IMR-90 (cell line): Measurements from ENCODE around the gene ZNF665. TPM values are rescaled to one million over a fixed set of nuclear protein-coding genes. Genes with fewer than 3 reads are reported as not detected.

Experiments used
- ATAC-seq: fragments of 200-7000 bp; cut with Tn5 transposase; 2 replicates; pipeline ENCODE4 v1.9.1; 2020; ENCODE audit warnings: low read depth, mild to moderate bottlenecking, moderate library complexity
- BruUV-seq: library from RNA; stranded (reverse); fragments of 400-500 nt; replicated peaks from 2 replicates; lab custom pipeline; 2021; lab: Mats Ljungman, UMichigan
- CTCF ChIA-PET: fragments of 300-600 bp; formaldehyde crosslinking; extraction: SDS; loops from one replicate; lab custom pipeline; 2021; ENCODE audit warnings: antibody characterized with exemption; lab: Yijun Ruan, JAX
- POLR2A ChIA-PET: fragments of 300-600 bp; sonication (Branson Sonifier 250); formaldehyde crosslinking; loops from one replicate; lab custom pipeline; 2022; ENCODE audit warnings: antibody characterized with exemption; ENCODE audit not compliant: unreplicated experiment; lab: Charles Lee
- DNase-seq: peaks from one replicate; pipeline ENCODE4 v3.0.0; 2013
- H2AFZ ChIP-seq: replicated peaks from 2 replicates; pipeline ENCODE3; 2013; ENCODE audit warnings: low read length, mild to moderate bottlenecking; ENCODE audit not compliant: poor library complexity
- H2AK5ac ChIP-seq: 2 replicates; pipeline ENCODE4 v1.6.1; 2013; ENCODE audit warnings: low read depth, low read length, inconsistent platforms
- H2AK9ac ChIP-seq: replicated peaks from 2 replicates; pipeline ENCODE3; 2013; ENCODE audit warnings: mild to moderate bottlenecking, low read depth, low read length, moderate library complexity; ENCODE audit not compliant: poor library complexity
- H2BK120ac ChIP-seq: 2 replicates; pipeline ENCODE4 v1.6.1; 2013; ENCODE audit warnings: low read depth, low read length, inconsistent platforms
- H2BK15ac ChIP-seq: 3 replicates; pipeline ENCODE4 v1.6.1; 2013; ENCODE audit warnings: low read depth, low read length, inconsistent platforms
- H2BK20ac ChIP-seq: 2 replicates; pipeline ENCODE4 v1.6.1; 2013; ENCODE audit warnings: low read depth, mild to moderate bottlenecking, inconsistent platforms, low read length, moderate library complexity
- H2BK5ac ChIP-seq: 2 replicates; pipeline ENCODE4 v1.6.1; 2013; ENCODE audit warnings: mild to moderate bottlenecking, low read depth, low read length, inconsistent platforms; ENCODE audit not compliant: poor library complexity, severe bottlenecking
- H3K14ac ChIP-seq: replicated peaks from 2 replicates; pipeline ENCODE4 v1.6.1; 2013; ENCODE audit warnings: low read depth, low read length, inconsistent platforms
- H3K18ac ChIP-seq: 2 replicates; pipeline ENCODE4 v1.6.1; 2013; ENCODE audit warnings: low read depth, low read length, control low read depth
- H3K23ac ChIP-seq: 2 replicates; pipeline ENCODE4 v1.6.1; 2013; ENCODE audit warnings: low read depth, low read length, inconsistent platforms
- H3K27ac ChIP-seq: 2 replicates; pipeline ENCODE4 v1.5.1; 2013; ENCODE audit warnings: mild to moderate bottlenecking, control low read depth, low read length; ENCODE audit not compliant: insufficient read depth
- H3K27me3 ChIP-seq: 2 replicates; pipeline ENCODE4 v1.6.1; 2013; ENCODE audit warnings: low read length; ENCODE audit not compliant: control insufficient read depth, insufficient read depth
- H3K36me3 ChIP-seq: 2 replicates; pipeline ENCODE4 v1.6.1; 2013; ENCODE audit warnings: low read length, mixed read lengths; ENCODE audit not compliant: control insufficient read depth, insufficient read depth
- H3K4ac ChIP-seq: 2 replicates; pipeline ENCODE4 v1.6.1; 2013; ENCODE audit warnings: low read depth, low read length, inconsistent platforms
- H3K4me1 ChIP-seq: 2 replicates; pipeline ENCODE4 v1.6.1; 2013; ENCODE audit warnings: low read length, mixed read lengths; ENCODE audit not compliant: control insufficient read depth, insufficient read depth
- H3K4me2 ChIP-seq: 2 replicates; pipeline ENCODE4 v1.6.1; 2013; ENCODE audit warnings: low read depth, mild to moderate bottlenecking, control low read depth, low read length, moderate library complexity
- H3K4me3 ChIP-seq: 2 replicates; pipeline ENCODE4 v1.5.1; 2013; ENCODE audit warnings: low read depth, mild to moderate bottlenecking, control low read depth, low read length, moderate library complexity; ENCODE audit not compliant: insufficient read depth
- H3K56ac ChIP-seq: 2 replicates; pipeline ENCODE4 v1.6.1; 2013; ENCODE audit warnings: low read length, inconsistent platforms; ENCODE audit not compliant: insufficient read depth; ENCODE audit errors: extremely low read depth
- H3K79me1 ChIP-seq, 2 experiments: 2 replicates each; pipeline ENCODE4 v1.6.1; 2013; ENCODE audit warnings: low read length in 2 of 2, inconsistent platforms in 1 of 2, low read depth in 1 of 2
- H3K9ac ChIP-seq: 2 replicates; pipeline ENCODE4 v1.6.1; 2013; ENCODE audit warnings: low read depth, low read length, control low read depth
- H3K9me1 ChIP-seq: 2 replicates; pipeline ENCODE4 v1.6.1; 2013; ENCODE audit warnings: low read length, inconsistent platforms; ENCODE audit not compliant: insufficient read depth
- H3K9me3 ChIP-seq: 2 replicates; pipeline ENCODE4 v1.6.1; 2013; ENCODE audit warnings: low read length; ENCODE audit not compliant: control insufficient read depth, insufficient read depth
- H4K20me1 ChIP-seq: 2 replicates; pipeline ENCODE4 v1.6.1; 2013; ENCODE audit warnings: low read length, inconsistent platforms; ENCODE audit not compliant: insufficient read depth
- H4K5ac ChIP-seq: 2 replicates; pipeline ENCODE4 v1.6.1; 2013; ENCODE audit warnings: mild to moderate bottlenecking, low read depth, low read length, control low read depth
- H4K8ac ChIP-seq, 2 experiments: 2 replicates each; pipeline ENCODE4 v1.6.1; 2013; ENCODE audit warnings: low read depth in 2 of 2, low read length in 2 of 2, control low read depth in 1 of 2, inconsistent platforms in 1 of 2
- H4K91ac ChIP-seq: 2 replicates; pipeline ENCODE4 v1.6.1; 2013; ENCODE audit warnings: low read depth, low read length, inconsistent platforms; ENCODE audit not compliant: insufficient read depth
- BHLHE40 ChIP-seq: fragments of 150-350 bp; IDR thresholded peaks from 2 replicates; pipeline ENCODE4 v1.6.1; 2016; ENCODE audit warnings: mild to moderate bottlenecking, low read depth, low read length
- CEBPB ChIP-seq: IDR thresholded peaks from 2 replicates; pipeline ENCODE4 v1.6.1; 2012; ENCODE audit warnings: low read depth, low read length, improper control_type of control experiment
- CHD1 ChIP-seq: IDR thresholded peaks from 2 replicates; pipeline ENCODE4 v1.6.1; 2012; ENCODE audit warnings: low read depth, low read length, improper control_type of control experiment
- MAFK ChIP-seq: IDR thresholded peaks from 2 replicates; pipeline ENCODE4 v1.6.1; 2012; ENCODE audit warnings: low read depth, low read length, improper control_type of control experiment
- MAZ ChIP-seq: IDR thresholded peaks from 2 replicates; pipeline ENCODE4 v1.6.1; 2012; ENCODE audit warnings: low read depth, mild to moderate bottlenecking, low read length, improper control_type of control experiment, moderate library complexity, borderline replicate concordance
- MXI1 ChIP-seq: IDR thresholded peaks from 2 replicates; pipeline ENCODE4 v1.6.1; 2012; ENCODE audit warnings: low read depth, mild to moderate bottlenecking, low read length, moderate library complexity, borderline replicate concordance
- NFE2L2 ChIP-seq: fragments of 150-350 bp; IDR thresholded peaks from 2 replicates; pipeline ENCODE4 v1.6.1; 2016; ENCODE audit warnings: low read depth, mild to moderate bottlenecking, low read length
- POLR2A ChIP-seq: IDR thresholded peaks from 2 replicates; pipeline ENCODE4 v1.6.1; 2012; ENCODE audit warnings: mild to moderate bottlenecking, low read depth, low read length
- SMC3 ChIP-seq: fragments of 150-350 bp; IDR thresholded peaks from 2 replicates; pipeline ENCODE4 v1.6.1; 2016; ENCODE audit warnings: low read depth, mild to moderate bottlenecking, antibody characterized with exemption, low read length, moderate library complexity
- WGBS, 2 experiments: methylation state at CpG; one replicate each; pipeline versions ENCODE4 v1.1.5 to v1.1.7; 2013; ENCODE audit warnings: missing lambda C conversion rate in 2 of 2; ENCODE audit not compliant: insufficient read length in 1 of 2; ENCODE audit errors: extremely low coverage in 2 of 2; 5-methylcytosine and 5-hydroxymethylcytosine counted together
- dilution Hi-C: fragments of 300-500 bp; cut with HindIII; formaldehyde crosslinking; loops from one replicate; pipeline ENCODE4 v1.14.3; 2018; ENCODE audit warnings: low sequenced_read_pairs; ENCODE audit not compliant: unreplicated experiment
- in situ Hi-C: fragments of 300-500 bp; cut with MboI; formaldehyde crosslinking; loops from 3 replicates; pipeline ENCODE4 v1.14.3; 2019; ENCODE audit warnings: low sequenced_read_pairs, inconsistent platforms, mixed read lengths
- intact Hi-C: fragments of 100-400 bp; cut with micrococcal nuclease; formaldehyde crosslinking; loops from 2 replicates; pipeline ENCODE4 v1.10.0; 2022
- polyA plus RNA-seq, 3 experiments: library from polyadenylated mRNA; depleted of rRNA; stranded (reverse); fragments of >200 nt; gene quantifications; 2 replicates each; pipeline ENCODE4 v1.2.3, GENCODE V29; 2012; ENCODE audit warnings: low replicate concordance in 1 of 3
- total RNA-seq: library from RNA; depleted of rRNA; stranded (reverse); fragments of >200 nt; gene quantifications from 2 replicates; pipeline ENCODE4 v1.2.3, GENCODE V29; 2012

Gene ZNF665
- total and polyA plus RNA-seq, 2 of the 4 experiments (the other 2 are of a cell fraction): 2.0 to 3.0 TPM

DNA sequence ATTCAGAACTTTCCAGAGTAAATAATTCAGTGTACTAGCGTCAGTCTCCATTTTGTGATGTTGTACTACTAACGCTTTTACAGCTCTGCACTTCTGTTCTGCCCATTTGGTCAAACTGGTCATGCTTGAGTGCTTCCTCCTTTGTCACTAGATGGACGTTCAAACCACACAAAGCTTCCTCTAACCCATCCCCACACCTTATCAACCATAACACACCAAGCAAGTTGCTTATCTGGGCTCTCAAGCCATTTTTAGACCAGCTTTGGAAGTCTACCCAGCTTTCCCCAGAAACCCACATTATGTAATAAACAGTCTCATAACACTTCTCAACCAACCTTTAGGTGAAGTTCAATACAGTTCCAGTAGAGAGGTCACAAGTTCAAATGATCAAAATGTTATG is 32.0 kb downstream of the ZNF665 start:
- no peak overlapping the region for H3K27ac ChIP-seq
- TF ChIP-seq SMC3 (no peak), CHD1 (no peak), POLR2A (no peak), MAFK (no peak), CEBPB (no peak), BHLHE40 (no peak), MAZ (no peak), NFE2L2 (no peak), MXI1 (no peak)
- no peak overlapping the region for H3K4ac ChIP-seq
- no peak overlapping the region for H2BK120ac ChIP-seq
- peaks cover 34% of the 10 kb centered on the region for H3K9me3 ChIP-seq
- no peak overlapping the region for H2AK9ac ChIP-seq
- no peak overlapping the region for H3K23ac ChIP-seq
- H4K8ac ChIP-seq: no peak overlapping the region
- no peak overlapping the region for H4K91ac ChIP-seq
- no peak overlapping the region for H4K5ac ChIP-seq
- H3K4me2 ChIP-seq: no peak overlapping the region
- H3K36me3 ChIP-seq: 0 out of 2 replicates have a peak, but pooled peaks cover 2% of the 10 kb centered on the region
- H3K9me1 ChIP-seq: no peaks in the 10 kb centered on the region
- ChIA-PET POLR2A (no interaction called here), CTCF (no interaction called here)
- H2BK5ac ChIP-seq: no peak overlapping the region
- H3K56ac ChIP-seq: no peak overlapping the region
- no peak for DNase-seq
- no peak overlapping the region for H2AK5ac ChIP-seq
- no peak overlapping the region for H3K4me3 ChIP-seq
- H4K20me1 ChIP-seq: no peaks in the 10 kb centered on the region
- no peak overlapping the region for H3K14ac ChIP-seq
- ATAC-seq: no peak
- H3K27me3 ChIP-seq: no peaks in the 10 kb centered on the region
- no peak overlapping the region for H2AFZ ChIP-seq
- BruUV-seq: no TSS peak
- no peak overlapping the region for H2BK15ac ChIP-seq
- H2BK20ac ChIP-seq: no peak overlapping the region
- H3K79me1 ChIP-seq: peaks cover 10 to 23% of the 10 kb centered on the region in 2 experiments; a peak in 2 of 4 replicates
- H3K18ac ChIP-seq: no peak overlapping the region
- no peak overlapping the region for H3K9ac ChIP-seq
- H3K4me1 ChIP-seq: peaks cover 2% of the 10 kb centered on the region; the same call in 1 of the 2 replicates
- in situ Hi-C loops: no loop called here
- intact Hi-C loops: no loop called here
- dilution Hi-C loops: no loop called here
- WGBS, 2 experiments: 100% methylated on average over 1 of the region's 3 CpGs; no CpG with 5 or more reads in 1 of the 2 experiments
